A673 (cell line): Measurements from ENCODE around the gene PRORP. TPM values are rescaled to one million over a fixed set of nuclear protein-coding genes. Genes with fewer than 3 reads are reported as not detected.

Experiments
- BruUV-seq: library from RNA; stranded (reverse); fragments of 400-500 nt; replicated peaks from 2 replicates; lab custom pipeline; 2021; lab: Mats Ljungman, UMichigan
- CTCF ChIA-PET: fragments of 300-600 bp; sonication (Branson Sonifier 250); formaldehyde crosslinking; loops from one replicate; lab custom pipeline; 2022; ENCODE audit warnings: antibody characterized with exemption; lab: Charles Lee
- POLR2A ChIA-PET: fragments of 300-600 bp; sonication (Branson Sonifier 250); formaldehyde crosslinking; loops from one replicate; lab custom pipeline; 2022; ENCODE audit warnings: antibody characterized with exemption; ENCODE audit not compliant: low non-redundant PET; lab: Charles Lee
- DNase-seq: peaks from one replicate; pipeline ENCODE4 v3.0.0-alpha.2; 2015; ENCODE audit warnings: low spot score
- H3K27ac ChIP-seq: fragments of 200-600 bp; sonication (generic); 2 replicates; pipeline ENCODE4 v1.5.1; 2016; ENCODE audit warnings: mixed run types, low read depth, mild to moderate bottlenecking, mixed read lengths, antibody characterized with exemption, low read length; ENCODE audit not compliant: poor library complexity, severe bottlenecking
- H3K27me3 ChIP-seq: fragments of 200-600 bp; sonication (generic); replicated peaks from 2 replicates; pipeline ENCODE4 v1.6.1; 2017; ENCODE audit warnings: mixed run types, low read depth, mild to moderate bottlenecking, mixed read lengths, antibody characterized with exemption, low read length; ENCODE audit not compliant: insufficient read depth, poor library complexity
- H3K36me3 ChIP-seq: fragments of 200-600 bp; sonication (generic); 2 replicates; pipeline ENCODE4 v1.6.1; 2016; ENCODE audit warnings: mixed run types, mild to moderate bottlenecking, mixed read lengths, antibody characterized with exemption, low read length; ENCODE audit not compliant: insufficient read depth, poor library complexity, severe bottlenecking
- H3K4me1 ChIP-seq: fragments of 200-600 bp; sonication (generic); 2 replicates; pipeline ENCODE4 v1.6.1; 2017; ENCODE audit warnings: mixed run types, mild to moderate bottlenecking, mixed read lengths, antibody characterized with exemption, low read length; ENCODE audit not compliant: insufficient read depth, poor library complexity, severe bottlenecking
- H3K4me3 ChIP-seq: fragments of 200-600 bp; sonication (generic); 2 replicates; pipeline ENCODE4 v1.5.1; 2016; ENCODE audit warnings: low read depth, mixed run types, mild to moderate bottlenecking, mixed read lengths, low read length; ENCODE audit not compliant: poor library complexity, severe bottlenecking
- H3K9me3 ChIP-seq: fragments of 200-600 bp; sonication (generic); 2 replicates; pipeline ENCODE4 v1.6.1; 2016; ENCODE audit warnings: mixed run types, low read depth, mild to moderate bottlenecking, mixed read lengths, antibody characterized with exemption, low read length; ENCODE audit not compliant: poor library complexity, severe bottlenecking
- CTCF ChIP-seq: fragments of 300-800, 200-600 bp; sonication (generic); conservative IDR thresholded peaks from 2 replicates; pipeline ENCODE4 v1.5.1; 2017; ENCODE audit warnings: low read depth, mild to moderate bottlenecking, antibody characterized with exemption, low read length, moderate library complexity, mixed read lengths
- EZH2 ChIP-seq: fragments of 200-600 bp; sonication (generic); IDR thresholded peaks from 2 replicates; pipeline ENCODE4 v1.6.1; 2017; ENCODE audit warnings: borderline replicate concordance, low read depth, mild to moderate bottlenecking, mixed read lengths, antibody characterized with exemption, low read length; ENCODE audit not compliant: poor library complexity, severe bottlenecking
- intact Hi-C: fragments of 100-400 bp; cut with micrococcal nuclease; formaldehyde crosslinking; loops from one replicate; pipeline ENCODE4 v1.10.0; 2022; ENCODE audit not compliant: unreplicated experiment
- total RNA-seq: library from RNA; stranded (reverse); gene quantifications from 2 replicates; pipeline ENCODE4 v1.2.3, GENCODE V29; 2021

The PRORP gene
- total RNA-seq, 1 experiment from 2014 or later, result 46.5 TPM

DNA sequence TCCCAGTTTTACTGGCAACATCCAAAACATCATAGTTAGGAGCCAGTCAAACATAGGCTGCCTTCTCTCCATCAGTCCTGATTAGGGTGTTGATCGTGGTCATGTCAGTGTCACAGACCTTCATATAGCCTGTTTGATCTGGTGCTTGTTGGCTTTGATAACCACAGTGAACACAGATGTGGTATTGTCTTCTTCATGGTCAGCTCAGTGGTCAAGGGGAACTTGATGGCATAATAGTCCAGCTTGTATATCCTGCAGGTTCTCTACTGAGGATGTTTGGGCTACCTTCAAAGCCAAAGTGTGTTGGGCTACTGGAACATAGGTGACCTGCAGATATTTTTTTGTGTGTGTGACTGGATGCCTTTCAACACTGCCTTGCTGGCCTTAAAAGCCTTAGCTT, 21.7 kb downstream of the PRORP start:
- CTCF ChIA-PET, result interaction anchor here (0.6 kb wide), 1 partner anchor 444 kb away, joined by 6 read pairs; no protein-coding TSS in a partner anchor
- no peak overlapping the region for H3K27ac ChIP-seq
- intact Hi-C loops, result loop anchor here (5.0 to 10.0 kb wide), 3 partner anchors 68 to 671 kb away; no protein-coding TSS in a partner anchor
- no peak for DNase-seq
- H3K4me3 ChIP-seq, result no peak overlapping the region
- POLR2A ChIA-PET, result no interaction called here
- H3K27me3 ChIP-seq, result no peaks in the 10 kb centered on the region
- H3K4me1 ChIP-seq, result no peaks in the 10 kb centered on the region
- no peaks in the 10 kb centered on the region for H3K36me3 ChIP-seq
- no TSS peak for BruUV-seq
- no peaks in the 10 kb centered on the region for H3K9me3 ChIP-seq
- TF ChIP-seq EZH2, result no peak
- no peak for TF ChIP-seq CTCF

DNA sequence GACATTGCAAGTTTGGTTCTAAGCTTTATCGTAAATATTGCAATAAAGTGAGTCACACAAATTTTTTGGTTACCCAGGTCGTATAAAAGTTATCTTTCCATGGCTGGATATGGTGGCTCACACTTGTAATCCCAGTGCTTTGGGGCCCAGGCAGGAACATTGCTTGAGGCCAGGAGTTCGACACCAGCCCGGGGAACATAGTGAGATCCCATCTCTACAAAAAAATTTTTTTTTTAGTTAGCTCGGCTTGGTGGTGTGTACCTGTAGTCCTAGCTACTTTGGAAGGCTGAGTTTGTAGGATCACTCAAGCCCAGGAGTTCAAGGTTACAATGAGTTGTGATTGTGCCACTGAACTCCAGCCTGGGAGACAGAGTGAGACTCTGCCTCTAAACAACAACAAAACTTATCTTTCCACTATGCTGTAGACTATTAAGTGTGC, 24.4 kb downstream of the PRORP start:
- intact Hi-C loops, result loop anchor here (10.0 kb wide), 1 partner anchor 668 kb away; no protein-coding TSS in a partner anchor
- H3K36me3 ChIP-seq, result no peaks in the 10 kb centered on the region
- H3K9me3 ChIP-seq, result no peaks in the 10 kb centered on the region
- BruUV-seq, result no TSS peak
- CTCF ChIA-PET, result interaction anchor here (0.5 kb wide), 1 partner anchor 265 kb away, joined by 18 read pairs; no protein-coding TSS in a partner anchor
- no peaks in the 10 kb centered on the region for H3K4me1 ChIP-seq
- no peak overlapping the region for H3K4me3 ChIP-seq
- no peak for TF ChIP-seq EZH2
- H3K27ac ChIP-seq, result no peak overlapping the region
- POLR2A ChIA-PET, result no interaction called here
- DNase-seq, result no peak
- no peaks in the 10 kb centered on the region for H3K27me3 ChIP-seq

GRCh38 chr14:35147186-35147585, 24.8 kb downstream of the PRORP start:
- no peak for DNase-seq
- H3K27me3 ChIP-seq, result no peaks in the 10 kb centered on the region
- CTCF ChIA-PET, result no interaction called here
- intact Hi-C loops, result loop anchor here (10.0 kb wide), 1 partner anchor 668 kb away; no protein-coding TSS in a partner anchor
- H3K4me1 ChIP-seq, result no peaks in the 10 kb centered on the region
- no peaks in the 10 kb centered on the region for H3K9me3 ChIP-seq
- no peak overlapping the region for H3K4me3 ChIP-seq
- POLR2A ChIA-PET, result no interaction called here
- H3K36me3 ChIP-seq, result no peaks in the 10 kb centered on the region
- no peak for TF ChIP-seq EZH2
- no peak for TF ChIP-seq CTCF
- no peak overlapping the region for H3K27ac ChIP-seq
- BruUV-seq, result no TSS peak

GRCh38 chr14:35147711-35148110, 25.4 kb downstream of the PRORP start:
- Histone ChIP-seq H3K9me3 (no peaks in the 10 kb centered on the region), H3K27ac (no peak overlapping the region), H3K36me3 (no peaks in the 10 kb centered on the region), H3K4me1 (no peaks in the 10 kb centered on the region), H3K27me3 (no peaks in the 10 kb centered on the region), H3K4me3 (no peak overlapping the region)
- intact Hi-C loops, result loop anchor here (10.0 kb wide), 1 partner anchor 667 kb away; no protein-coding TSS in a partner anchor
- POLR2A ChIA-PET, result no interaction called here
- no TSS peak for BruUV-seq
- DNase-seq, result no peak
- TF ChIP-seq EZH2 (no peak), CTCF (no peak)
- CTCF ChIA-PET, result no interaction called here
